Dendritic cell treated with granulocyte-macrophage colony-stimulating factor and Interleukin-4, amounts not matched to agents 40 ng/mL and 50 ng/mL, for 4 days (primary cell): Measurements from ENCODE around the gene UNC119.
A peak's percentile ranks its signal among the peaks of the same experiment; 100 is the strongest.

Experiments
- H3K27ac Mint-ChIP-seq: one replicate; pipeline ENCODE4 v1.8.0; 2022; ENCODE audit warnings: mild to moderate bottlenecking, mixed read lengths
- H3K27me3 Mint-ChIP-seq: one replicate; pipeline ENCODE4 v1.8.0; 2022; ENCODE audit warnings: mild to moderate bottlenecking, mixed read lengths
- H3K36me3 Mint-ChIP-seq: one replicate; pipeline ENCODE4 v1.8.0; 2022; ENCODE audit warnings: low read depth, mixed read lengths
- H3K4me1 Mint-ChIP-seq: one replicate; pipeline ENCODE4 v1.8.0; 2022; ENCODE audit warnings: low read depth, mixed read lengths
- H3K4me3 Mint-ChIP-seq: one replicate; pipeline ENCODE4 v1.8.0; 2022; ENCODE audit warnings: mild to moderate bottlenecking, moderate library complexity, mixed read lengths
- H3K9me3 Mint-ChIP-seq: one replicate; pipeline ENCODE4 v1.8.0; 2022; ENCODE audit warnings: mixed read lengths
- intact Hi-C: fragments of 100-400 bp; cut with micrococcal nuclease; formaldehyde crosslinking; loops from one replicate; pipeline ENCODE4 v1.15.0; 2022

Gene UNC119

GRCh38 chr17:28563475-28563874 is 11.1 kb upstream of the UNC119 start:
- Mint-ChIP-seq H3K9me3 (no peaks in the 10 kb centered on the region), H3K4me3 (no peak overlapping the region), H3K27me3 (no peaks in the 10 kb centered on the region), H3K4me1 (peaks cover 14% of the 10 kb centered on the region), H3K27ac (no peak overlapping the region), H3K36me3 (peaks cover 66% of the 10 kb centered on the region)
- intact Hi-C loops: no loop called here

GRCh38 chr17:28555022-28555421 is 2.6 kb upstream of the UNC119 start:
- Mint-ChIP-seq H3K36me3 (peaks cover 83% of the 10 kb centered on the region), H3K27ac (no peak overlapping the region)
- intact Hi-C loops: no loop called here

GRCh38 chr17:28554565-28554964 is 2.1 kb upstream of the UNC119 start:
- H3K4me1 Mint-ChIP-seq: peaks cover 32% of the 10 kb centered on the region
- H3K9me3 Mint-ChIP-seq: no peaks in the 10 kb centered on the region
- no peaks in the 10 kb centered on the region for H3K27me3 Mint-ChIP-seq
- H3K36me3 Mint-ChIP-seq: peaks cover 79% of the 10 kb centered on the region
- no peak overlapping the region for H3K4me3 Mint-ChIP-seq
- intact Hi-C loops: loop anchor here (5.0 kb wide), 1 partner anchor 58 kb away; the partner anchor contains the start of gene RSKR
- no peak overlapping the region for H3K27ac Mint-ChIP-seq

More at GRCh38 chr17:28555022-28555421, 2.6 kb upstream of the UNC119 start:
- Mint-ChIP-seq H3K4me1 (peaks cover 27% of the 10 kb centered on the region), H3K27me3 (no peaks in the 10 kb centered on the region), H3K9me3 (no peaks in the 10 kb centered on the region), H3K4me3 (no peak overlapping the region)

- Mint-ChIP-seq H3K4me1 (peaks cover 47% of the 10 kb centered on the region), H3K9me3 (no peaks in the 10 kb centered on the region), H3K36me3 (peaks cover 72% of the 10 kb centered on the region), H3K27me3 (no peaks in the 10 kb centered on the region), H3K27ac (peak overlapping the region; percentile 81), H3K4me3 (peak overlapping the region; percentile 90)
- intact Hi-C loops: loop anchor here (5.0 kb wide), 1 partner anchor 59 kb away; the partner anchor contains the start of gene RSKR
These were observed 629 bp upstream of the UNC119 start for GRCh38 chr17:28553000-28553505.

- no peaks in the 10 kb centered on the region for H3K9me3 Mint-ChIP-seq
- peak overlapping the region; percentile 90 for H3K4me3 Mint-ChIP-seq
- peaks cover 69% of the 10 kb centered on the region for H3K36me3 Mint-ChIP-seq
- H3K27me3 Mint-ChIP-seq: no peaks in the 10 kb centered on the region
- peak overlapping the region; percentile 81 for H3K27ac Mint-ChIP-seq
- intact Hi-C loops: loop anchor here (5.0 kb wide), 1 partner anchor 61 kb away; the partner anchor contains the start of gene RSKR
- peaks cover 62% of the 10 kb centered on the region for H3K4me1 Mint-ChIP-seq
These were observed 826 bp downstream of the UNC119 start for GRCh38 chr17:28551421-28552175.

- peaks cover 69% of the 10 kb centered on the region for H3K36me3 Mint-ChIP-seq
- intact Hi-C loops: loop anchor here (5.0 kb wide), 1 partner anchor 61 kb away; the partner anchor contains the start of gene RSKR
- no peaks in the 10 kb centered on the region for H3K27me3 Mint-ChIP-seq
- no peaks in the 10 kb centered on the region for H3K9me3 Mint-ChIP-seq
- H3K27ac Mint-ChIP-seq: peak overlapping the region; percentile 81
- peak overlapping the region; percentile 90 for H3K4me3 Mint-ChIP-seq
- H3K4me1 Mint-ChIP-seq: peaks cover 69% of the 10 kb centered on the region
These were observed 1.6 kb downstream of the UNC119 start for GRCh38 chr17:28550858-28551257.

GRCh38 chr17:28549236-28550132 is 2.9 kb downstream of the UNC119 start:
- Mint-ChIP-seq H3K4me3 (peak overlapping the region; percentile 48), H3K36me3 (peaks cover 61% of the 10 kb centered on the region), H3K4me1 (peaks cover 74% of the 10 kb centered on the region), H3K27ac (peak overlapping the region; percentile 81), H3K9me3 (no peaks in the 10 kb centered on the region), H3K27me3 (no peaks in the 10 kb centered on the region)
- intact Hi-C loops: loop anchor here (5.0 to 10.0 kb wide), 2 partner anchors 63 to 165 kb away; partner anchors contain the start of gene RSKR

GRCh38 chr17:28548417-28549130 is 3.9 kb downstream of the UNC119 start:
- Mint-ChIP-seq H3K4me3 (peak overlapping the region; percentile 61), H3K9me3 (no peaks in the 10 kb centered on the region), H3K4me1 (peaks cover 74% of the 10 kb centered on the region), H3K36me3 (peaks cover 52% of the 10 kb centered on the region), H3K27ac (peak overlapping the region; percentile 81), H3K27me3 (no peaks in the 10 kb centered on the region)
- intact Hi-C loops: loop anchor here (10.0 kb wide), 1 partner anchor 164 kb away; no protein-coding TSS in a partner anchor

- intact Hi-C loops: loop anchor here (10.0 kb wide), 1 partner anchor 163 kb away; no protein-coding TSS in a partner anchor
- H3K4me3 Mint-ChIP-seq: peak overlapping the region; percentile 61
- H3K27me3 Mint-ChIP-seq: no peaks in the 10 kb centered on the region
These were observed 4.6 kb downstream of the UNC119 start for GRCh38 chr17:28547623-28548416.

GRCh38 chr17:28547096-28547622 is 5.3 kb downstream of the UNC119 start:
- intact Hi-C loops: loop anchor here (10.0 kb wide), 1 partner anchor 162 kb away; no protein-coding TSS in a partner anchor
- Mint-ChIP-seq H3K9me3 (no peaks in the 10 kb centered on the region), H3K4me1 (peaks cover 67% of the 10 kb centered on the region), H3K4me3 (peak overlapping the region; percentile 61), H3K27me3 (no peaks in the 10 kb centered on the region), H3K27ac (peak overlapping the region; percentile 81), H3K36me3 (peaks cover 39% of the 10 kb centered on the region)

More at GRCh38 chr17:28547623-28548416, 4.6 kb downstream of the UNC119 start:
- H3K27ac Mint-ChIP-seq: peak overlapping the region; percentile 81
- H3K4me1 Mint-ChIP-seq: peaks cover 71% of the 10 kb centered on the region
- peaks cover 44% of the 10 kb centered on the region for H3K36me3 Mint-ChIP-seq
- no peaks in the 10 kb centered on the region for H3K9me3 Mint-ChIP-seq

GRCh38 chr17:28545787-28546415 is 6.5 kb downstream of the UNC119 start:
- H3K27ac Mint-ChIP-seq: peak overlapping the region; percentile 81
- peaks cover 55% of the 10 kb centered on the region for H3K4me1 Mint-ChIP-seq
- no peaks in the 10 kb centered on the region for H3K27me3 Mint-ChIP-seq
- H3K9me3 Mint-ChIP-seq: no peaks in the 10 kb centered on the region
- H3K4me3 Mint-ChIP-seq: no peak overlapping the region
- H3K36me3 Mint-ChIP-seq: peaks cover 33% of the 10 kb centered on the region
- intact Hi-C loops: loop anchor here (10.0 kb wide), 1 partner anchor 161 kb away; no protein-coding TSS in a partner anchor

GRCh38 chr17:28545141-28545503 is 7.3 kb downstream of the UNC119 start:
- Mint-ChIP-seq H3K36me3 (peaks cover 33% of the 10 kb centered on the region), H3K27me3 (no peaks in the 10 kb centered on the region), H3K4me3 (no peak overlapping the region), H3K4me1 (peaks cover 48% of the 10 kb centered on the region), H3K9me3 (no peaks in the 10 kb centered on the region), H3K27ac (no peak overlapping the region)
- intact Hi-C loops: loop anchor here (10.0 kb wide), 1 partner anchor 160 kb away; no protein-coding TSS in a partner anchor
